PC-3 (cell line): ENCODE results near the gene IGSF22. TPM values are rescaled to one million over a fixed set of nuclear protein-coding genes. Genes with fewer than 3 reads are reported as not detected.
"Not testable (repeated sequence)": the region's sequence is repeated elsewhere in the genome, so short reads cannot be mapped to it uniquely, and the experiment has no call there.

Experiments used
- ATAC-seq: fragments of 200-7000 bp; cut with Tn5 transposase; 2 replicates; pipeline ENCODE4 v1.9.1; 2020; ENCODE audit warnings: mild to moderate bottlenecking, moderate library complexity
- BruUV-seq: library from RNA; stranded (reverse); fragments of 400-500 nt; replicated peaks from 2 replicates; lab custom pipeline; 2021; lab: Mats Ljungman, UMichigan
- CTCF ChIA-PET: fragments of 300-600 bp; sonication (Branson Sonifier 250); formaldehyde crosslinking; loops from one replicate; lab custom pipeline; 2022; ENCODE audit warnings: antibody characterized with exemption; lab: Charles Lee
- POLR2A ChIA-PET: fragments of 300-600 bp; sonication (Branson Sonifier 250); formaldehyde crosslinking; loops from one replicate; lab custom pipeline; 2022; ENCODE audit warnings: antibody characterized with exemption; ENCODE audit not compliant: unreplicated experiment; lab: Charles Lee
- DNase-seq: peaks from one replicate; pipeline ENCODE4 v3.0.0-alpha.2; 2015
- H2AFZ ChIP-seq: fragments of 300-600 bp; sonication (generic); 2 replicates; pipeline ENCODE4 v1.6.0; 2016; ENCODE audit warnings: antibody characterized with exemption, low read length
- H3F3A ChIP-seq: fragments of 300-600 bp; sonication (generic); one replicate; pipeline ENCODE4 v1.6.0; 2017; ENCODE audit warnings: antibody characterized with exemption, low read length, control low read depth, mild to moderate bottlenecking; ENCODE audit not compliant: unreplicated experiment
- H3K27ac ChIP-seq: fragments of 300-600 bp; sonication (generic); 2 replicates; pipeline ENCODE4 v1.5.1; 2016; ENCODE audit warnings: mild to moderate bottlenecking, low read length
- H3K27me3 ChIP-seq: fragments of 300-600 bp; sonication (generic); 2 replicates; pipeline ENCODE4 v1.6.1; 2016; ENCODE audit warnings: low read length, mixed read lengths
- H3K36me3 ChIP-seq: fragments of 300-600 bp; sonication (generic); 2 replicates; pipeline ENCODE4 v1.6.1; 2016; ENCODE audit warnings: low read depth, mixed run types, low read length, mixed read lengths
- H3K4me1 ChIP-seq: fragments of 300-600 bp; sonication (generic); 2 replicates; pipeline ENCODE4 v1.5.1; 2016; ENCODE audit warnings: low read length; ENCODE audit not compliant: insufficient read depth
- H3K4me2 ChIP-seq: fragments of 300-600 bp; sonication (generic); 2 replicates; pipeline ENCODE4 v1.6.0; 2016; ENCODE audit warnings: low read length
- H3K4me3 ChIP-seq: fragments of 300-600 bp; sonication (generic); 2 replicates; pipeline ENCODE4 v1.5.1; 2016; ENCODE audit warnings: mild to moderate bottlenecking, low read length, mixed read lengths
- H3K79me2 ChIP-seq: fragments of 300-600 bp; sonication (generic); 2 replicates; pipeline ENCODE4 v1.6.1; 2017; ENCODE audit warnings: low read length, mixed read lengths
- H3K9ac ChIP-seq: fragments of 300-600 bp; sonication (generic); 2 replicates; pipeline ENCODE4 v1.6.0; 2016; ENCODE audit warnings: mild to moderate bottlenecking, low read length
- H3K9me2 ChIP-seq: fragments of 300-600 bp; sonication (generic); replicated peaks from 2 replicates; pipeline ENCODE4 v1.6.1; 2016; ENCODE audit warnings: mixed run types, low read length, mixed read lengths
- H3K9me3 ChIP-seq: fragments of 300-600 bp; sonication (generic); 2 replicates; pipeline ENCODE4 v1.6.1; 2016; ENCODE audit warnings: low read length, mixed read lengths
- H4K20me1 ChIP-seq: fragments of 300-600 bp; sonication (generic); 2 replicates; pipeline ENCODE4 v1.6.1; 2016; ENCODE audit warnings: low read length, mixed read lengths
- EZH2 ChIP-seq: fragments of 300-600 bp; sonication (generic); IDR thresholded peaks from one replicate; pipeline ENCODE4 v1.6.1; 2017; ENCODE audit warnings: antibody characterized with exemption, mild to moderate bottlenecking, low read length; ENCODE audit not compliant: unreplicated experiment
- EZH2phosphoT487 ChIP-seq: fragments of 300-600 bp; sonication (generic); IDR thresholded peaks from 2 replicates; pipeline ENCODE4 v1.6.1; 2018; ENCODE audit warnings: mild to moderate bottlenecking, antibody characterized with exemption, low read length, borderline replicate concordance
- intact Hi-C: fragments of 100-400 bp; cut with micrococcal nuclease; formaldehyde crosslinking; loops from 2 replicates; pipeline ENCODE4 v1.9.0; 2023
- total RNA-seq: library from RNA; depleted of rRNA; stranded (reverse); fragments of >200 nt; gene quantifications from 2 replicates; pipeline ENCODE4 v1.2.3, GENCODE V29; 2014
- TF ChIP-seq, protein P1 (sequence below): fragments of 300-600 bp; sonication (generic); conservative IDR thresholded peaks from 2 replicates; pipeline ENCODE4 v1.5.1; 2017; ENCODE audit warnings: antibody characterized with exemption, low read depth, mild to moderate bottlenecking, low read length

IGSF22 gene
- total RNA-seq, 1 experiment from 2014 or later = not detected

GRCh38 chr11:18677560-18677959, 48.4 kb downstream of the IGSF22 start:
- H3K27me3 ChIP-seq = no peaks in the 10 kb centered on the region
- intact Hi-C loops = no loop called here
- peak overlapping the region; percentile 40 for H3K9ac ChIP-seq
- peak overlapping the region; percentile 33; the same call in 1 of the 2 replicates for H2AFZ ChIP-seq
- H3K9me3 ChIP-seq = no peaks in the 10 kb centered on the region
- TF ChIP-seq EZH2 = no peak
- no peak for TF ChIP-seq EZH2phosphoT487
- TF ChIP-seq, protein P1, sequence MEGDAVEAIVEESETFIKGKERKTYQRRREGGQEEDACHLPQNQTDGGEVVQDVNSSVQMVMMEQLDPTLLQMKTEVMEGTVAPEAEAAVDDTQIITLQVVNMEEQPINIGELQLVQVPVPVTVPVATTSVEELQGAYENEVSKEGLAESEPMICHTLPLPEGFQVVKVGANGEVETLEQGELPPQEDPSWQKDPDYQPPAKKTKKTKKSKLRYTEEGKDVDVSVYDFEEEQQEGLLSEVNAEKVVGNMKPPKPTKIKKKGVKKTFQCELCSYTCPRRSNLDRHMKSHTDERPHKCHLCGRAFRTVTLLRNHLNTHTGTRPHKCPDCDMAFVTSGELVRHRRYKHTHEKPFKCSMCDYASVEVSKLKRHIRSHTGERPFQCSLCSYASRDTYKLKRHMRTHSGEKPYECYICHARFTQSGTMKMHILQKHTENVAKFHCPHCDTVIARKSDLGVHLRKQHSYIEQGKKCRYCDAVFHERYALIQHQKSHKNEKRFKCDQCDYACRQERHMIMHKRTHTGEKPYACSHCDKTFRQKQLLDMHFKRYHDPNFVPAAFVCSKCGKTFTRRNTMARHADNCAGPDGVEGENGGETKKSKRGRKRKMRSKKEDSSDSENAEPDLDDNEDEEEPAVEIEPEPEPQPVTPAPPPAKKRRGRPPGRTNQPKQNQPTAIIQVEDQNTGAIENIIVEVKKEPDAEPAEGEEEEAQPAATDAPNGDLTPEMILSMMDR = no peak
- no peaks in the 10 kb centered on the region for H3F3A ChIP-seq
- no peaks in the 10 kb centered on the region for H3K9me2 ChIP-seq
- no peak for ATAC-seq
- peak overlapping the region; percentile 90 for H3K27ac ChIP-seq
- ChIA-PET CTCF (no interaction called here), POLR2A (no interaction called here)
- no peaks in the 10 kb centered on the region for H4K20me1 ChIP-seq
- H3K4me2 ChIP-seq = peak overlapping the region; percentile 65
- no TSS peak for BruUV-seq
- no peak overlapping the region for H3K4me3 ChIP-seq
- H3K79me2 ChIP-seq = no peaks in the 10 kb centered on the region
- H3K4me1 ChIP-seq = peaks cover 40% of the 10 kb centered on the region
- H3K36me3 ChIP-seq = no peaks in the 10 kb centered on the region
- DNase-seq = peak; percentile 31

DNA sequence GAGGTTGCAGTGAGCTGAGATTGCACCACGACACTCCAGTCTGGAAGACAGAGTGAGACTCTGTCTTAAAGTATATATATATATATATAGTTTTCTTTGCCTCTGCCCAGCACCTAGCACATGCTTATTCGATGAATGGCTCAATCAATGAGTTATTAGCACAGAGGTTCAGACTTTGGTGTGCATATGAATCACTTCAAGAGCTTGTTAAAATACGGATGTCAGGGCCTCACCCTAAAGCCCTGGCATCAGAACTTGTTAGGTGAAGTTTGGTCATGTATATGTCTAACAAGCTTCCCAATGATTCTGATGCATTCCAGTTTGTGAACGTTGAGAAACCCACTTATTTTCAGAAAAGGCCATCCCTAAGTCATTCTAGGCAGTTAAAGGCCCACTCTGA, 49.2 kb downstream of the IGSF22 start:
- Histone ChIP-seq H2AFZ (no peak overlapping the region), H3K36me3 (no peaks in the 10 kb centered on the region), H3K4me1 (peaks cover 38% of the 10 kb centered on the region), H3K9ac (peak overlapping the region; percentile 53), H4K20me1 (no peaks in the 10 kb centered on the region), H3K79me2 (no peaks in the 10 kb centered on the region), H3K27me3 (no peaks in the 10 kb centered on the region), H3K27ac (peak overlapping the region; percentile 90), H3F3A (no peaks in the 10 kb centered on the region), H3K9me3 (no peaks in the 10 kb centered on the region), H3K9me2 (no peaks in the 10 kb centered on the region), H3K4me3 (no peak overlapping the region), H3K4me2 (peak overlapping the region; percentile 65)
- CTCF ChIA-PET = interaction anchor here (0.9 kb wide), 1 partner anchor 45 kb away, joined by 3 read pairs; no protein-coding TSS in a partner anchor
- POLR2A ChIA-PET = interaction anchor here (0.6 kb wide), 1 partner anchor 47 kb away, joined by 3 read pairs; no protein-coding TSS in a partner anchor
- intact Hi-C loops = no loop called here
- DNase-seq (peak; percentile 92), ATAC-seq (peak; percentile 86)
- TF ChIP-seq EZH2phosphoT487 (no peak), EZH2 (no peak)
- TF ChIP-seq, protein P1 = no peak
- no TSS peak for BruUV-seq

- intact Hi-C loops, H3F3A ChIP-seq, H3K4me3 ChIP-seq, H3K9me2 ChIP-seq, H4K20me1 ChIP-seq, H3K27me3 ChIP-seq, H3K79me2 ChIP-seq, H3K4me2 ChIP-seq, H3K36me3 ChIP-seq, H3K9me3 ChIP-seq, ATAC-seq, CTCF ChIA-PET, BruUV-seq, H3K9ac ChIP-seq, H2AFZ ChIP-seq: not testable (repeated sequence)
- peak overlapping the region; percentile 49 for H3K27ac ChIP-seq
- peak; percentile 40 for DNase-seq
- POLR2A ChIA-PET = interaction anchor here (0.6 to 0.7 kb wide), 3 partner anchors 50 to 572 kb away, joined by 3 to 10 read pairs (median 3); no protein-coding TSS in a partner anchor
- H3K4me1 ChIP-seq = peaks cover 54% of the 10 kb centered on the region
Measured at GRCh38 chr11:18672209-18672608, 53.8 kb downstream of the IGSF22 start.
